ENCODE results near the gene ADGRD2.

Gene ADGRD2

DNA sequence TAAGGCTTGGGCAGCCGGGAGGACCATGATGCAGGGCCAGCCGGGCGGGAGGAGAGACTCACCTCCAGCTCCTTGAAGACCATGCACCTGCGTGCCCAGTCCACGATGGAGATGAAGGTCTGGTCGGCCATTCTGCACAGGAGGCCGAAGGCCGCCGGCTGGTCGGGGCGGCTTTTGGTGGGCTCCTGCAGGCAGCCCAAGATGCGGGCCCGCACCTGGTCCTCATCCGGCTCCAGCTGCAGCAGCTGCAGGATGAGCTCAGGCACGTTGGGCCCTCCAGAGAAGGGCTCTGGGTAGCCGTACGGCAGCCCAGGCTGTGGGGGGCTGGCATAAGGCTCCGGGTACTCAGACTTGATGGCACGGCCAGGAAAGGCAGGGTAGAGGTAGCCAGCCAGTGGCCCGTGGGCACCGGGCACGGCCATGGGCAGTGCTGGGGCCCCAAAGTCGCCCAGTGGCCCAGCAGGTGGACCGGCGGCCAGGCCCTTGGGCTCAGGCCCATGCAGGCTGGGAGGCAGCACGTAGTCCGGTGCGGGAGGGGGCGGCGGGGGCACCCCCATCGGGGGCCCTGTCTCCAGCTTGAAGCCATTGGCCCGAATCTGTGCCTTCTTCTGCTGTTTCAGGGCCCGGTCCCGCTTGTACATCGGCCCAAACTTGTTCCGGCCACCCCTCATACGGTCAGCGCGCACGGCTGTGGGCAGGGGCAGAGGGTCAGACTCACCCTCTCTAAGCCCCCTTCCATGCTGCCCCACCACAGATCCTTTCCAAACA lies 50.0 kb downstream of the ADGRD2 start:
- no peak for DNase-seq

DNA sequence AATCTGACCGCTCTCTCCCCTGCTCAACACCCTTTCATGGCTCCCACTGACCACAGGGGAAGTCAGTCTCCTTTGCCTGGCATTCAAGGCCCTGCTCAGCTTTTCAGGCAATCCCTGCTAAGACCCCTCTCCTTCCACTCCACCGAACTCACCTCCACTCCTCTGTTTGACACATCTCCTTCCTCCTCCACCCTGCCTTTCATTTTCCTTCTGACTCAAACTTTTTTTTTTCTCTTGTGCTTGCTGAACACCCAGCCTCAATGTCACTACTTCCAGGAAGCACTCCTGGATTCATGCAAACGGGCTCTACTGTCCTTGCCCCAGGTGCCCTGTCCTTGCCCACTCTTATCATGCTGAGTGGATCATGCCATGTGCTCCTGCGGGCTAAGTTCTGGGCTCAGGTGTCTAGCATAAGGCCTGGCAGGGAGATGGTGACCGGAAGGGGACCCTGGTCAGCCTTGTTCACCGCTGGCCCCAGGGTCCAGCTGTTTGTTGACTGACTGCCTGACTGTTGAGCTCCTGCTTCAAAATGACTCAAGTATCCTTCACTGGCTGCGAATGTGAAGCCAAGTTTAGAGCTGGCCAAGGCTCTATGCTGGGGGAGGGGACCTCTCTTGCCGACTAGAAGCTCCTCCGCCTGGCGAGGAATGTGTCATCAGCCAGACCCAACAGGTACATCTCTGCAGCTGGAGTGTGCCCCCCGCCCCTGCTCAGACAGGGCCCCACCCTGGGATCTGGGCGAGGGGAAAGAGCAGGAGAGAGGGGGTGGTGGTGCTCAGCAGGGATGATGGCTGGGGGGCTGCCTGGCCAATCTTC lies 50.8 kb downstream of the ADGRD2 start:
- no peak for DNase-seq

DNA sequence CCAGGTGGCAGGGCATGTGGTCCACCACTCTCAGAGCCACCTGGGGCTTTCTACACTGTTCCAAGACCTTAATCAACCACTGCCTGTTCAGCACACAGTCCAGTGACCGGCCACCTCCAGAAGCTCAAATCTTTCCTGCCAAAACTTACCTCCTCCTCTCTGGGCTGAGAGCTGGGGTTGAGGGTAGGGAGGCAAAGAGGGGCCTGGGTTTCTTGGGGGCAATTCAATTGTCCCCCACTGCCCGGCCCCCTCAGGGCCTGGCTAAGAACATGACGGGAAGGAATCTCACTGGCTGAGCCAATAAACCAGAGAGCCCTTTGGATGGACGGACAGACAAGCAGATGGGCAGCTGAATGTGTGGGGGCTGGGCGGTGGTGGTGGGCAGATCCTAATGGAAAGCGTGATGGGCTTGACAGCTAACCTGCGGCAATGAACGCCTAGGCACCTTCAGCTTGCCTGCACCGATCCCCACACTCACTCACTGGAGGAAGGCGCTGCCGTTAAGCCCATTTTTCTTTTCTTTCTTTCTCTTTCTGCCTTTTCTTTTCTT lies 51.6 kb downstream of the ADGRD2 start:
- DNase-seq, result no peak

DNA sequence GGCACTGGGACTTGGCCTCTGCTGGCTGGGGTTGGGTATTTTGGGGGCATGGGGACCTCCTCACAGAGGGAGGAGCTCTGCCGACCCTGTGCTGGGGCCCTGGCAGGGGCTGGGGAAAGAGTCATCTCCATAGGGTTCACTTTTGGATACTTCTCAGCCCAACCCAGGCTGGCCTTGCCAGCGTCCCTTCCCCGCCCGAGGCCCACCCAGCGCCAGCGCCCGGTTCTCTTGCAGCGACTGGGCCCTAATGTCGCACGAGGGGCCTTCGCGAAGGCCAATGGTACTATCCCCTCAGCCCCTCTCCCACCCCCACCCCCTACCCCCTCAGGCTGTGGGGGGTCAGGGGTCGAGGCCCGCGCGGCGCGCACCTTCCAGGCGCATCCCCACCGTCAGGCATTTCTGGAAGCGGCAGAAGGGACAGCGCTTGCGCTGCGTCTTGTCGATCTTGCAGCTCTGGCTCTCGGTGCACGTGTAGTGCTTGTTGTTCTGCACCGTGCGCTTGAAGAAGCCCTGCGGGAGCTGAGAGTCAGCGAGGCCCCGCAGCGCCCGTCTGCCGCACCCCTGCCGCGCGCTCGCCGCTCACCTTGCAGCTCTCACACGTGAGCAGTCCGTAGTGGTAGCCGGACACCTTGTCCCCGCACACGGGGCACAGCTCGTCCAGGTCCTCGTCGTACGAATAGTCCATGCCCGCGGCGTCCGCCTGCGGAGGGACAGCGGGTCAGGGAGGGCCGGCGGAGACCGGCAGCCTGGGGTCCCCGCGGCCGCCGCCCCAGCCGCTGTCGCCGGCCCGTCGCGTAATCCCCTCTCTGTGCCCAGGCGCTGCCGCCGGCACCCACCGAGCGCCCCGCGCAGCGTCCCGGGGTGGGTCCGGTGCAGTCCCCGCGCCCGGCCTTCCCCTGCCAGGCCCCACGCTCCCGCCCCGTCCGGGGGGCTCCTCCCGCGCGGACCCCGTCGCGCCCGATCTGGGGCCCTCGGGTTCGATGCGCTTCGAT lies 52.8 kb downstream of the ADGRD2 start:
- DNase-seq, result no peak

DNA sequence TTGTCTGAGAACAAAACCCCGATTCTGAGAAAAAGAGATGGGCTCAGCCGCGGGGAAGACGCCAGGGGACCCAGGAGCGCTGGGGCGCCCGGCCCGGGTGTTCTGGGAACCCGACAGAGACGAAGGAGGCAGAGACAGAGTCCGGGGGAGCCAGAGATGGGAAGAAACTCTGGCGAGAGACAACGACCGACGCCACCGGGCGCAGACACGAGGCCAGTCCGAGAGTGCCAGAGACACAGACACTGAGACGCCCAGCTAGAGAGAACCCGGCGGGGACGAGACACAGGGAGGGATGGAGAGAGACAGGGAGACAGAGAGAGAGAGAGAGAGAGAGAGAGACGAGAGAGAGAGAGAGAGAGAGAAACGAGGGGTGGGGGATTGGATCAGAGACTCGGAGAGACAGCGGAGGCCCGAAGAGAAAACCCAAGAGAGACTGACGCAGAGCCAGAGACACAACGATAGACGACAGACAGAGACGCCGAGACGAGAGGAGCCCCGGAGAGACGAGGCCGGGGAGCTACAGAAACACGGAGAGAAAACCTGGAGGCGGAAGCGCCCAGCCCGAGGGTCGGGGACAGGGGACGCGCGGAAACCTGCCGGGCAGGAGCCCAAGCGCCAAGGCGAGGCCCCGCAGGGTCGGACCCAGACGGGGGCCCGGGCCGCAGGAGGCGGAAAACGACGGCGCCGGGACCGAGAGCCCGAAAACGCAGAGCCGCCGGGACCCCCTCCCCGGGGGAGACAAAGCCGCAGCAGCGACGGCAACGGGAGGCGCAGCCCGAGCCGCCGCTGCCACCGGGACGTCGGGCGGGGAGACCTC lies 53.7 kb downstream of the ADGRD2 start:
- DNase-seq, result no peak

DNA sequence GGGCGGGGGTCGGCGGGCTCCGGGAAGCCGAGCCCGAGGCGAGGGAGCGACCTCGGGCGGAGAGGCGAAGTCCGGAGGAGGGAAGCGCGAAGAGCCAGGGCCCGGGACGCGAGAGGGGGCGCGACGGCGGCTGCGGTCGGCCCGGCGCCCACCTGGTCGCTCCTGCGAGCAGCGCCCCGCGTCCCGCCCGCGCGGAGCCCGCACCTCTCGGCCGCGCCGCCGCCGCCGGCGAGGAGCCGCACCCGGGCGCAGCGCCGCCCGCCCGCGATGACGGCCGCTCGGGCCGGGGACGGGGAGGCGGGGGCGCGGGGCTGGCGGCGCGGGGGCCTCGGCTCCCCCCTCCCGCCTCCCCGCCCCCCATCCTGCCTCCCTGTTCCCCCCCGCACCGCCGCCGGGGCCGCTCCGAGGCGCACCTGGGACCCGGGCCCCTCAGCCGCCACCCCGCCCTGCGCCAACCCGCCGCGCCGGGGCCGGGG lies 54.3 kb downstream of the ADGRD2 start:
- DNase-seq, result no peak

DNA sequence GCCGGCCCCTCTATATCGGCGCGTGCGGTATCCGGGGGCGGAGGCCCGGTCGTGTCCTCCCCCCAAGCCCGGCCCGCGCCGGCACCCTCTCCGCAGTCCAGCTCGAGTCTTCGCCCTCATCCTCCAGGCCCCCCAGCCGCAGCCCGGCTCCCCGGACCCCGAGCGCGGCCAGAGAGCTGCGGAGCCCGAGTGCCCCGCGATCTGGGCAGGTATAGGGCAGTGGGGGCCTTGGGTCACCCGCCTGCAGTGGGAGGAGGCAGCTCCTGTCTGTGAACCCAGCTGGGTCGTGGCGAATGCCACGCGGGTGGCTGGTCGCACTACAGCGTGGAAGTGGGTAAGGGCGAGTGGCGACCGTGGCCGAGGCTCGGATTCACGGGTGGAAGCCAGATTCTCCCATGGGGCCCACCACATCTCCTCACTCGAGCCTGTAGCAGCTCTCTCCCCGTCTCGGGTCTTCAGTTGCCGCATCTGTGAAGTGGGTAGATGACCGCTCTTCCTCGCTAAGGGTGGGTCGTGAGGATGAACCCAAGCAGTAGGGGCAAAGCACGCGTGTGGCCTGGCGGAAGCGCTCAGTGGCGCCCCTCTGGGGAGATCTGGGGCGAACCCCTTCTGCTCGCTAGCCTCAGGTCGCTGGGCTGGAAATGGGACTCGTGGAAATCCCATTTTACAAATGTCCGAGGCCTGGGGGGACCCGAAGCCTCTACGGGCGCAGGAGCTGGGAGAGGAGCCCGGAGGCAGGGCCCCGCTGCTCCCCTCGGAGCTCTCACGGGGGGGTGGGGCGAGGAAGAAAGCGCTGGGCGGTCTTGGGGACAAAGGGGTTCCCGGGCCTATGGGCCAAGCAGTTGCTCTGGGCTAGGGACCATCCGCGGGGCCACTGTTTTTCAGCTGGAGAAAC lies 55.0 kb downstream of the ADGRD2 start:
- DNase-seq, result no peak

DNA sequence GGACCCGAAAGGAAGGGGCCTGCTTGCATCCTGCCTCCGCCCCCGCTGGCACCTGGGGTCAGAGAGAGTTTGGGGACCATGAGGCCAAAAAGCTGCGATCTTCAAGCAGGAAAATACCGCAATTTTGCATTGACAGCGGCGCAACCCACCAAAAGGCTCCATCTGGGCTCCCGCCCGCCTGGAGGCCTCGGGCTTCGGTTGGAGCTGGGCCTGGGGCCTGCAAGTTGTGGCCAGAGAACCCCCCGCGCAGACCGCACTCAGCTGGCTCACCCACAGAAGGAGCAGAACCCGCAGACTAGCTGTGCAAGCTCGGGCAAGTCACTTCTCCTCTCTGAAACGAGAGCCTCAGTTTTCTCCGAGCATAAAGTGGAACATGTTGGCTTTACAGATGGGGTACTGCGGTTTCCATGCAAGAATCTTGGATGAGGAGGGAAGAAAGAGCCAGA lies 55.7 kb downstream of the ADGRD2 start:
- no peak for DNase-seq

DNA sequence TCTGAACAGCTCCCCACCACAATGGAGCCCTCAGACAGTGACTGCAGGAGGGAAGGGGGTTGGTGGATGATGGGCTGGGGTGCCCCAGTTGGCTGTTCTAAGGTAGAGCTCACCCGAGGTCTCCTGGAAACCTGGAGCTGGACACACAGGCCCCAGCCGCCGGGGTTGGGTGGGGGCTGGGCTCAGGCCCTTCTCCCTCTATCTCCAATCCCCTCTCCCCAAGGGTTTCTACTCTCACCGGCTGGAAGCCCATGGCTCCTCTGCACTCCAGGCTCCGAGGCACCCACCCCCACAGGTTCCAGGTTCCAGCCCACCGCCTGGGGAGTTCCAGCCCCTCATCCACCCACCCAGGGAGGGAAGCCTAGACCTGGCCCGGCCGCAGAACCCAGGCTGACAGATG lies 56.2 kb downstream of the ADGRD2 start:
- no peak for DNase-seq

DNA sequence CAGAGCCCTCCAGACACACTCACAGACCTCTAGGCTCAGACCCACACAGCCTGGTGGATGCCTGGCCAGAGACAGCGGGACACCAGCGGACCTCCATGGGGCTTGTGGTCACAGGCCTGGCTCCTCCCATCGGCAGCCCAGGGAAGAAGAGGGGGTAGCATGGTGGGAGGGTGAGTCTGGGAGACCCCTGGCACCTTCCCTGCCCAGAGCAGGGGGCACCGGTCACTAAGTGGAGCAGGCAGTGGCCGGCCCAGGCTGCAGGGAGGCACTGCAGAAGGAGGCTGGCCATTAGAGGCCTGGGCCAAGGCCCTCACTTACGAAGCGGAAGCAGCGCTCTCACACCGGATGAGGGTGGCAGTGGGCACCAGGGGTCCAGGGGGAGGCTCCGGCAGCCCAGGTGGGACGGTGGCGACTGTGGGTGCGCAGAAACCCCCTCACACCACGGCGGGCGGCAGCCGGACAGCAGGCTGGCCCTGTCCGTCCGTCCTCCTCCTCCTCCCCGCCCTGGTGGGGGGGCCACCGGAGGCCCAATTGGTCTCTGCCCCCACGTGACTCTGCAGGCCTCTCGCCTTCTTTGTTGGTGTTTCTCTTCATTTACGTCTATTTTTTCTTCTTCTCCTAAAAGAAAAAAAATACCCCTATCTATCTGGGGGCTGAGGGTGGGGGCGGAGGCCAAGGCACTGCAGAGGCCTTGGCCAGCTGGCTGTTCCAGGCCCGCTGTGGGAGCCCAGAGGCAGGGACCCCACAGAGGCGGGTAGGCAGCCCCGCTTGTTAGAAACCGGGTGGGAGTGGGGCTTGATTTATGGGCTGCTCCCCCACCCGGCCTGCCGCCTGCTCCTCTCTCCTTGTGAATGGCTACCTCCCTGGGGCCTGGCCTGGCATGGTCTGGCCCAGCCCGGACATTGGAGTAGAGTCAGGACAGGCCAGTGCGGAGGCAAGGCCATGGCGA lies 57.0 kb downstream of the ADGRD2 start, which contains the start of gene NR5A1:
TSS of gene NR5A1 (minus strand) at position 469 of the 949 bp plus-strand sequence. CDS start 4,004 bp downstream, outside the sequence.
- no peak for DNase-seq

DNA sequence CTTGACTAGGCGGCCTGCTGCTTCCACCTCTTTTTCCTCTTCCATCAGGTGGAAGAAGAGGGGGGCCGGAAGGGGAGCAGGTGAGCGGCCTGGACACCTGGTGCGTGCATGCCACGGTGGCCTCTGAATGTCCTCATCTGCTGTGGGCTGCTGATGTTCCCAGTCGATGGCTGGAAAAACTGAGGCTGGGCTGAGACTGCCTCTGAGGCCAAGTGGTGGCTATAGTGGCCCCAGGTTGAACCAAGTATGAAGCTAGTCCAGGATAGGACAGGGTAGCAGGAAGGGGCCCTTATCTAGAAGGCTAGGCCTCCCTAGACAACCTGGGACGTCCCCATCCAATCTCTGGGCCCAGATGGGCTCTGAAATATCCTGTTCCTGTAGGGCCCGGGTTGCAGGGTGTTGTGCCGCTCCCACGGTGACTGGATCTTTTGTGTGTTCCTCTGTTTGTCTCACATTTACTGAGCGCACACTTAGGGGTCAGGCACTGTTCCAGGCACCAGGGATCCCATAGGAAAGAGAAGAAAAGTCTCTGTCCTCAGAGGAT lies 57.7 kb downstream of the ADGRD2 start:
- no peak for DNase-seq

DNA sequence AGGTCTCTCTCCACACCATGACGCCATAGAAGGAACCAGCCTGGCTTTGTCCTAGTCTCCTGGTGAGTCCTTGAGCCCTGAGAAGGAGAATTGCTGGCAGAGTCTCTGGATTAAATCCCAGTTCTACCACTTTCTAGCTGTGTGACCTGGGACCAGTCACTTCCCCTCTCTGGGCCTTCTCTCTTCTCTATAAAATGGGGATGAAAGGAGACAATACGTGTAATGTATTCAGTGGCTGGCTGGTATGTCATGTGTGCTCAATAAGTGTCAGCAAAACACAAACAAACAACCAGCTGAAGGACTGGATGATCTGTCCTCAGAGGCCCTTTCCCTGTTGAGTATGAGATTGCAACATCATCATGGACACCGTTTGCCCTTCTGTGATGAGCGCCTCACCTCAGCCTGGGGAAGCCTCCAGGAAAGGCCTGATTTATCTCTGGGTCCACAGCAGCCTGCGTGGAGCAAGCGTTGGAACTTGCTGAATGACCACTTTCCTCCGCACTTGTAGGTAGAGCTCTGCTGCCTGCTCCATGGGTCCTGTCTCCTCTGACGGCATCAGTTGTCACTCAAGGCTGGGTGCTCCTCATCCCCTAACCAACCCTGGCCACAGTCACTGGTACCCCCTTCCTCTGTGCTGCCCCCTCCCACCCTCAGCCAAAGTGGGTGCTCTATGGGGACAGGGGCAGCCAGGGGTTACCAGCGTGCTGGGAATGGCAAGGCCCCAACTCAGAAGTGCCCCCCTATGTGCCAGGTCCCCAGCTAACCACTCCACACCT lies 60.6 kb downstream of the ADGRD2 start:
- no peak for DNase-seq

DNA sequence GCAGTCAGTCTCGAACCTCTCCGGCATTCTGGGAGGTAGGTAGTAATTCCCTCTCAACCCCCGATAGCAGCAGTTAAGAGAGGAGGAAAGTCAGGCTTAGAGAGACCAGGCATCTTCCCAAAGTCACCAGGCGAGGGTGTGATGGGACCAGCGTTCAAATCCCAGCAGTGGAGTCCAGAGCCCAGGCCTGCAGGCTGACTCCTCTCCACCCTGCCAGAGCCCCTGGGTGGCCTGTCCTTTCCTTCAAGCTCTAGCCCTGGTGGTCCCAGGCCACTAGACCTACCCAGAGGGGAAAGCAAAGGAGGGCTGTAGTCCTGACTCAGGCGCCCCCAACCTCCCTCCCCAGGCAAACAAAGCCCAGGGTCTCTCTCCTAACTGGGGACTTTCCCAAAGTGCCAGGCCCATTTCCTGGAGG lies 61.2 kb downstream of the ADGRD2 start:
- no peak for DNase-seq

DNA sequence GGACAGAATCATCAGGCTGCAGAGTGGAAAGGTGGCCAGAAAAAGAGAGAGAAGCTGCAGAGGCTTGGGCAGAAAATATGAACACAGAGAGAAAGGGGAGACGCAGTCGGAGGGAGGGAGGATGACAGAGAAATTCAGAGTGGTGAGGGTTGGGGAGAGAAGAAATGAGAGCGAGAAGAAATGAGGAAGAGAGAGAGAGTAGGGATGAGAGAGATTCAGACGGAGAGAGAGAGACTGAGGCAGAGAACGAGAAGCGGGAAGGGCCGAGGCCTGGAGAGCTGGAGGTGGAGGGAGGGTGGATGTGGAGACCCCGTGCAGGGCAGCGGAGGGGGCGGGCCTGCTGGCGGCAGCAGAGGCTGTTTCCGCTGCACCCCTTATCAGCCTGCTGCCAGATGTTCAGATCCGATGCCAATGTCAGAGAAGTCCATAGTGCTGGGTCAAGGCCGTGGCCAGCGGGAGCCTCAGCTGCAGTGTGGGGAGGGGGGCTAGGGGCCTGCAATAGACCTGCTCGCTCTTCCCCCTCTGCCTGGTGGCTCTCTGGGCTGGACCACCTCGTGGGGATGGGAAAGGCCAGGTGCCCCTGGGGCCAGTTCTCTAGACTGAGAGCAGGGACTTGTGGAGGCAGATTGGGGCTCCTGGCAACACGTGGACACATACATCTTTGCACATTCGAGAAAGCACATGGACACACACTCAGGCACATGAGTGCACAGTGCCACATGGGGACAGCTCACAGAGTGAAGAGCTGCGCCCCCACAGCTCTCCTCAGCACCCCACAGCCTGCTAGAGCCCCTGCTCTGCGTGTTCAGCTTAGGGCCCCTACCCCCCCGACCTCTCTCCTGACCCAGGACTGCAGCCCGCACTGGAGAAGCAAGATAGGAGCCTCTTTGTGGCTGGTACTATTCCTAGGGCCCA lies 61.9 kb downstream of the ADGRD2 start:
- DNase-seq, result no peak

DNA sequence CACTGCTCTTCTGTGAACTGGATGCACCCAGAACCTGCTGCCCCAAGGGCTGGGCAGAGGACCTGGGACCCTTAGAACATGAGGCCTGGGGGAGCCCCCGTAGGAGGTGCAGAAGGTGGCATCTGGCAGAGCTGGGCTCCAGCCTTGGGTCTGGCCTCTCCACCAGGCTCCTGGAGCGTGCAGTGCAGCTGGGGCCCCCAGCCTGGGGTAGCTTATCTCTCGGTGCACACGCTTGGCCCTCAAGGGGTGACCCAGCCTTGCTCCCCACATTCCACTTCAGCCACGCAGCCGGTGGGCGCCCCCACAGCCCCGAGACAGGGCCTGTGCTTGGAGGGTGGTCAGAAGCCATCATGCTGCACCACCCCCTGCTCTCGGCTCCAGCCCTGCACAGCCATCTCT lies 62.6 kb downstream of the ADGRD2 start:
- no peak for DNase-seq

DNA sequence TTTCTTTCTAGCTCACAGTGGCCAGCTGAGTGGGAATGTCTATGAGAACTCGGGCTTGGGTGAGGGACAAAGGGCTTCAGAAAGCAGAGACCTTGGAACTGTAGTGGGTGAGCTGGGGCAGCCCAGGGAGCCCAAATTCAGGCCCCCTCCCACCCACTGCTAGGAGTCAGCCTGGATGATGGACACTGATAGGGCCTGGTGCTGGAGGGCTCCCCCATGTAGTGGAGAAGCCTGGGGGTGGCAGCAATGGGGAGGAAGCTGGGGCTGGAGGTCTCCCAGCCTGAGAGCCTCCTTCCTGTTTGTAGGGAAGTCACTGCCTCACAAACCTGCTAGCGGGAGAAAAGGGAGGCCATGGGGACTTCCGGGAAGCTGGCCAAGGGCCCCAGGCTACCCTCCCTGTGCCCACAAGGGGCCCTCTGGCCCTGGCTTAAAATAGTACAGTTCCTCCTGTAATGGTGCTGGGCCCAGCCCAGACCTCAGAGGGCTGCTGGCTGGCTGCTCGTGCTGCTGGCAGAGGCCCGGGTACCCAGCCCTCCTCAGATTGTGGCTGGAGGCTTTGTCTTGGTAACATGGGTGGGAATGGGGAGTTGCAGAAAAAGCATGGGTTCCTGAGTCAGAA lies 63.2 kb downstream of the ADGRD2 start:
- no peak for DNase-seq

Measured in activated naive CD4-positive, alpha-beta T cell treated with Interleukin-2 at 50 U/mL for 16 hours (primary cell).